Measurements from ENCODE around the gene SLC27A2. TPM values are rescaled to one million over a fixed set of nuclear protein-coding genes. Genes with fewer than 3 reads are reported as not detected.
A peak's percentile ranks its signal among the peaks of the same experiment; 100 is the strongest.
"Not testable (repeated sequence)": the region's sequence is repeated elsewhere in the genome, so short reads cannot be mapped to it uniquely, and the experiment has no call there.

SLC27A2 gene
- total RNA-seq (0.41 and 0.49 TPM in 2 replicates), polyA plus RNA-seq (0.12 and 0.39 TPM in 2 replicates), polyA minus RNA-seq (0.50 and 0.77 TPM in 2 replicates)
- 0.51 TPM for total RNA-seq (2013)

GRCh38 chr15:50181969-50182218 lies at the start of gene SLC27A2:
SLC27A2 (plus strand) TSS chr15:50182196; CDS start chr15:50182428, 232 bp downstream.
- peak within 1 kb of the TSS; percentile 35 to 58 (median 49) for H3K4me3 ChIP-seq (ENCODE audit: control extremely low read depth in 1 of 5, extremely low read depth in 1 of 5, insufficient read depth in 1 of 5, low read depth in 2 of 5, low read length in 4 of 5)
- no peaks in the 10 kb centered on the region for H3K79me2 ChIP-seq (ENCODE audit: control insufficient read depth, insufficient read depth, low read length)
- peaks cover 7 to 11% of the 10 kb centered on the region in 2 donors for H3K4me1 ChIP-seq (ENCODE audit: control insufficient read depth in 2 of 2, insufficient read depth in 2 of 2, low read length in 2 of 2)
- H3K27me3 ChIP-seq (replicated peaks in 1 of 4; ENCODE audit: control extremely low read depth in 1 of 4, control insufficient read depth in 3 of 4, insufficient read depth in 4 of 4, low read length in 3 of 4) = peaks cover 0 to 17% (median 5%) of the 10 kb centered on the region in 4 experiments
- Mint-ChIP-seq H3K4me3 (peak within 1 kb of the TSS; percentile 92), H3K27ac (no peak within 1 kb of the TSS), H3K27me3 (peaks cover 32% of the 10 kb centered on the region), H3K4me1 (peaks cover 14% of the 10 kb centered on the region), H3K9me3 (ENCODE audit: insufficient read depth) (no peaks in the 10 kb centered on the region)
- intact Hi-C loops (cut with micrococcal nuclease) = loop anchor here (2.0 kb wide), 1 partner anchor 133 kb away; no protein-coding TSS in a partner anchor
- DNase-seq (no peak), ATAC-seq (ENCODE audit: low read depth) (peak; percentile 73)
- POLR2A ChIA-PET = no interaction called here
- H3K27ac ChIP-seq (ENCODE audit: low read length in 2 of 2) = no peak within 1 kb of the TSS
- TF ChIP-seq CTCF (IDR thresholded peaks at IDR 0.05) = peak; percentile 15
- no peak for TF ChIP-seq EZH2 (IDR thresholded peaks at IDR 0.05; ENCODE audit: borderline replicate concordance, insufficient read depth, low read depth, low read length, poor library complexity, severe bottlenecking)
- no peaks in the 10 kb centered on the region for H4K20me1 ChIP-seq (ENCODE audit: control insufficient read depth, insufficient read depth, low read length, poor library complexity, severe bottlenecking)
- CTCF ChIA-PET = interaction anchor here (1.7 kb wide), 1 partner anchor 134 kb away, joined by 8 read pairs; no protein-coding TSS in a partner anchor
- WGBS (ENCODE audit: insufficient coverage) = 6% methylated on average over 17 of the region's 17 CpGs
- peak within 1 kb of the TSS; percentile 58 for H3K9ac ChIP-seq (ENCODE audit: low read length)
- H3K9me3 ChIP-seq (ENCODE audit: control extremely low read depth in 1 of 3, control insufficient read depth in 2 of 3, insufficient read depth in 1 of 3, low read length in 2 of 3) = no peaks in the 10 kb centered on the region
- peak within 1 kb of the TSS; percentile 73 for H3K4me2 ChIP-seq (replicated peaks; ENCODE audit: low read depth, low read length, poor library complexity, severe bottlenecking)
- H3K36me3 ChIP-seq (replicated peaks in 1 of 2; ENCODE audit: control extremely low read depth in 1 of 2, control insufficient read depth in 1 of 2, extremely low read depth in 1 of 2, insufficient read depth in 2 of 2, low read length in 1 of 2) = no peaks in the 10 kb centered on the region
- peak within 1 kb of the TSS; percentile 87 for H2AFZ ChIP-seq (ENCODE audit: insufficient read depth, low read depth, low read length, poor library complexity, severe bottlenecking)

GRCh38 chr15:50132251-50132984 lies 49.6 kb upstream of the SLC27A2 start:
- H3K9me3 Mint-ChIP-seq (ENCODE audit: insufficient read depth); H3K4me3 ChIP-seq (ENCODE audit: control extremely low read depth in 1 of 5, extremely low read depth in 1 of 5, insufficient read depth in 1 of 5, low read depth in 2 of 5, low read length in 4 of 5); H3K27me3 ChIP-seq (replicated peaks in 1 of 4; ENCODE audit: control extremely low read depth in 1 of 4, control insufficient read depth in 3 of 4, insufficient read depth in 4 of 4, low read length in 3 of 4); H3K4me2 ChIP-seq (replicated peaks; ENCODE audit: low read depth, low read length, poor library complexity, severe bottlenecking); DNase-seq; intact Hi-C loops (cut with micrococcal nuclease); H3K9me3 ChIP-seq (ENCODE audit: control extremely low read depth in 1 of 3, control insufficient read depth in 2 of 3, insufficient read depth in 1 of 3, low read length in 2 of 3); H3K27me3 Mint-ChIP-seq; H3K27ac ChIP-seq (ENCODE audit: low read length in 2 of 2); H2AFZ ChIP-seq (ENCODE audit: insufficient read depth, low read depth, low read length, poor library complexity, severe bottlenecking); CTCF ChIA-PET; H3K79me2 ChIP-seq (ENCODE audit: control insufficient read depth, insufficient read depth, low read length); H3K9ac ChIP-seq (ENCODE audit: low read length); H3K36me3 ChIP-seq (replicated peaks in 1 of 2; ENCODE audit: control extremely low read depth in 1 of 2, control insufficient read depth in 1 of 2, extremely low read depth in 1 of 2, insufficient read depth in 2 of 2, low read length in 1 of 2); H3K4me1 ChIP-seq (ENCODE audit: control insufficient read depth in 2 of 2, insufficient read depth in 2 of 2, low read length in 2 of 2); ATAC-seq (ENCODE audit: low read depth); H3K4me3 Mint-ChIP-seq; H3K27ac Mint-ChIP-seq; H4K20me1 ChIP-seq (ENCODE audit: control insufficient read depth, insufficient read depth, low read length, poor library complexity, severe bottlenecking); POLR2A ChIA-PET: not testable (repeated sequence)
- no CpG with 5 or more reads among the region's 3 CpGs for WGBS (ENCODE audit: insufficient coverage)
- peaks cover 19% of the 10 kb centered on the region for H3K4me1 Mint-ChIP-seq

Data from B cell (primary cell).